HepG2 (cell line): ENCODE data around the gene CD2AP. TPM values are rescaled to one million over a fixed set of nuclear protein-coding genes. Genes with fewer than 3 reads are reported as not detected.

Source experiments
- ATAC-seq: fragments of 200-7000 bp; cut with Tn5 transposase; 3 replicates; pipeline ENCODE4 v1.9.1; 2020; ENCODE audit warnings: mild to moderate bottlenecking, moderate library complexity
- BruUV-seq: library from RNA; stranded (reverse); fragments of 400-500 nt; replicated peaks from 2 replicates; lab custom pipeline; 2021; lab: Mats Ljungman, UMichigan
- CTCF ChIA-PET: fragments of 300-600 bp; formaldehyde crosslinking; extraction: SDS; loops from one replicate; lab custom pipeline; 2021; ENCODE audit warnings: low total read pairs, inconsistent platforms, low intra/inter-chr PET ratio; lab: Yijun Ruan, JAX
- POLR2A ChIA-PET: fragments of 350-600 bp; sonication (Branson Sonifier 250); formaldehyde crosslinking; loops from one replicate; lab custom pipeline; 2020; ENCODE audit warnings: antibody characterized with exemption, inconsistent platforms; lab: Yijun Ruan, JAX
- DNase-seq: peaks from one replicate; pipeline ENCODE4 v3.0.0-alpha.2; 2015; ENCODE audit warnings: low spot score
- FAIRE-seq: peaks from 3 replicates; lab custom pipeline; 2011; peaks lifted over from hg19 to GRCh38; lab: Jason Lieb, UNC
- H2AFZ ChIP-seq: one replicate; pipeline ENCODE4 v1.6.1; 2011; ENCODE audit warnings: low read length, inconsistent platforms
- H3K27ac ChIP-seq: fragments of 300-600 bp; 3 replicates; pipeline ENCODE4 v1.8.0; 2011; ENCODE audit warnings: mixed run types, mild to moderate bottlenecking, mixed read lengths, low read length, inconsistent platforms; ENCODE audit not compliant: insufficient read depth; ENCODE audit errors: extremely low read length
- H3K27me3 ChIP-seq, 2 experiments: fragments of 200-600 bp in 1 of 2; 2 replicates in 1 of 2; 3 replicates in 1 of 2; pipeline versions ENCODE4 v1.6.0 to v1.8.0; 2011; ENCODE audit warnings: low read length in 2 of 2, mild to moderate bottlenecking in 2 of 2, moderate library complexity in 2 of 2, inconsistent platforms in 1 of 2; ENCODE audit not compliant: insufficient read depth in 2 of 2, control insufficient read depth in 1 of 2
- H3K36me3 ChIP-seq, 2 experiments: fragments of 200-600 bp in 1 of 2; replicated peaks in 1 of 2; 2 replicates in 1 of 2; 3 replicates in 1 of 2; pipeline versions ENCODE4 v1.5.1 to v1.8.0; 2011; ENCODE audit warnings: low read length in 2 of 2, inconsistent platforms in 1 of 2; ENCODE audit not compliant: insufficient read depth in 2 of 2, control insufficient read depth in 1 of 2
- H3K4me1 ChIP-seq: 2 replicates; pipeline ENCODE4 v1.5.1; 2012; ENCODE audit warnings: low read length, inconsistent platforms; ENCODE audit not compliant: insufficient read depth
- H3K4me2 ChIP-seq: 2 replicates; pipeline ENCODE4 v1.6.0; 2011; ENCODE audit warnings: low read depth, low read length, inconsistent platforms
- H3K4me3 ChIP-seq, 3 experiments: fragments of 200-600 bp in 1 of 3; sonication (generic), shearing (Covaris generic) in 1 of 3; replicated peaks in 1 of 3; 2 replicates each; pipeline ENCODE4 v1.5.1; 2011 to 2016; ENCODE audit warnings: low read length in 3 of 3, inconsistent platforms in 2 of 3, low read depth in 2 of 3, mild to moderate bottlenecking in 2 of 3, control low read depth in 1 of 3, mixed read lengths in 1 of 3; ENCODE audit not compliant: insufficient read depth in 1 of 3
- H3K79me2 ChIP-seq: one replicate; pipeline ENCODE4 v1.6.1; 2011; ENCODE audit warnings: low read length, inconsistent platforms; ENCODE audit not compliant: insufficient read depth
- H3K9ac ChIP-seq: 2 replicates; pipeline ENCODE4 v1.6.0; 2011; ENCODE audit warnings: mild to moderate bottlenecking, low read depth, low read length, inconsistent platforms; ENCODE audit not compliant: insufficient read depth
- H3K9me3 ChIP-seq: 2 replicates; pipeline ENCODE4 v1.5.1; 2012; ENCODE audit warnings: mild to moderate bottlenecking, low read length
- H4K20me1 ChIP-seq: 2 replicates; pipeline ENCODE4 v1.6.0; 2011; ENCODE audit warnings: inconsistent platforms, mild to moderate bottlenecking, low read length, moderate library complexity; ENCODE audit not compliant: insufficient read depth
- FOXM1 ChIP-seq: sonication (generic); formaldehyde crosslinking; IDR thresholded peaks from 2 replicates; pipeline ENCODE4 v1.5.0; 2020; ENCODE audit warnings: missing genetic modification reagents
- HNRNPL ChIP-seq: fragments of 200-400 bp; formaldehyde crosslinking; IDR thresholded peaks from 2 replicates; pipeline ENCODE4 v1.6.1; 2017; ENCODE audit warnings: mild to moderate bottlenecking, low read depth, low read length
- KAT2B ChIP-seq: fragments of 150-350 bp; IDR thresholded peaks from 2 replicates; pipeline ENCODE4 v1.6.1; 2014; ENCODE audit warnings: low read depth, low read length, borderline replicate concordance
- KDM2A ChIP-seq: sonication (generic); formaldehyde crosslinking; IDR thresholded peaks from 2 replicates; pipeline ENCODE4 v1.4.0; 2020; ENCODE audit warnings: low read depth, missing genetic modification reagents, borderline replicate concordance
- NCOA2 ChIP-seq: sonication (generic); formaldehyde crosslinking; IDR thresholded peaks from 2 replicates; pipeline ENCODE4 v1.8.0; 2022; ENCODE audit warnings: inconsistent platforms
- NFIC ChIP-seq: IDR thresholded peaks from 2 replicates; pipeline ENCODE4 v1.6.1; 2012; ENCODE audit warnings: mild to moderate bottlenecking, low read length, inconsistent platforms
- PHB2 ChIP-seq: fragments of 450-650 bp; IDR thresholded peaks from 2 replicates; pipeline ENCODE4 v1.6.1; 2018; ENCODE audit not compliant: partially characterized antibody
- REPIN1 ChIP-seq: sonication (generic); formaldehyde crosslinking; IDR thresholded peaks from 2 replicates; pipeline ENCODE4 v1.8.0; 2022; ENCODE audit warnings: missing genetic modification reagents, low read depth, mild to moderate bottlenecking, borderline replicate concordance
- SETDB1 ChIP-seq: sonication (generic); formaldehyde crosslinking; IDR thresholded peaks from 2 replicates; pipeline ENCODE4 v1.5.1; 2020; ENCODE audit warnings: missing genetic modification reagents, mild to moderate bottlenecking, borderline replicate concordance
- TBL1XR1 ChIP-seq: fragments of 150-350 bp; IDR thresholded peaks from 2 replicates; pipeline ENCODE4 v1.6.1; 2014; ENCODE audit warnings: borderline replicate concordance, low read length; ENCODE audit not compliant: partially characterized antibody
- THYN1 ChIP-seq: sonication (generic); formaldehyde crosslinking; IDR thresholded peaks from 2 replicates; pipeline ENCODE4 v1.8.1; 2023; ENCODE audit warnings: low read depth, mild to moderate bottlenecking, moderate library complexity, missing genetic modification reagents, borderline replicate concordance
- U2AF2 ChIP-seq: fragments of 200-400 bp; formaldehyde crosslinking; IDR thresholded peaks from 2 replicates; pipeline ENCODE4 v1.6.1; 2017; ENCODE audit warnings: low read depth, mild to moderate bottlenecking, low read length
- ZNF136 ChIP-seq: sonication (generic); formaldehyde crosslinking; IDR thresholded peaks from 2 replicates; pipeline ENCODE4 v1.8.1; 2022; ENCODE audit warnings: low read depth, mild to moderate bottlenecking, moderate library complexity, missing genetic modification reagents
- ZNF75D ChIP-seq: sonication (generic); formaldehyde crosslinking; IDR thresholded peaks from 2 replicates; pipeline ENCODE4 v1.8.1; 2023; ENCODE audit warnings: missing genetic modification reagents, mild to moderate bottlenecking, borderline replicate concordance
- ZSCAN20 ChIP-seq: sonication (generic); formaldehyde crosslinking; IDR thresholded peaks from 2 replicates; pipeline ENCODE4 v1.4.0; 2020; ENCODE audit warnings: missing genetic modification reagents, mild to moderate bottlenecking, borderline replicate concordance
- WGBS: methylation state at CpG from one replicate; pipeline ENCODE4 v1.1.6; 2017; ENCODE audit warnings: low lambda C conversion rate; 5-methylcytosine and 5-hydroxymethylcytosine counted together
- in situ Hi-C: cut with HindIII; loops from 2 replicates; pipeline ENCODE4 v1.10.0; 2017; ENCODE audit warnings: low pct_unique_long_range_greater_than_20kb; ENCODE audit not compliant: extremely low pct_ligation_motif_present
- intact Hi-C: fragments of 100-400 bp; cut with micrococcal nuclease; formaldehyde crosslinking; loops from one replicate; pipeline ENCODE4 v1.10.0; 2022; ENCODE audit not compliant: unreplicated experiment
- polyA plus RNA-seq, 8 experiments: library from polyadenylated mRNA; depleted of rRNA in 3 of 8; stranded (reverse) in 7 of 8; unstranded in 1 of 8; fragments of >200 nt; fragmentation: Illumina TruSeq in 4 of 8; extraction: Trizol in 4 of 8; gene quantifications; 2 replicates each; pipeline versions ENCODE4 v1.2.1 to v1.2.3, GENCODE V29; 2011 to 2016; ENCODE audit warnings: low read depth in 4 of 8, missing spikeins in 1 of 8, mixed read lengths in 1 of 8; ENCODE audit not compliant: insufficient read depth in 1 of 8
- total RNA-seq, 5 experiments: library from RNA; depleted of rRNA; stranded (reverse); fragments of >200 nt; fragmentation: Illumina TruSeq; extraction: Trizol; gene quantifications; 2 replicates each; pipeline ENCODE4 v1.2.3, GENCODE V29; 2016; ENCODE audit warnings: low read depth in 1 of 5
- TF ChIP-seq, protein P1 (sequence below): sonication (generic); formaldehyde crosslinking; IDR thresholded peaks from 2 replicates; pipeline ENCODE4 v1.4.0; 2020; ENCODE audit warnings: low read depth, mild to moderate bottlenecking, missing genetic modification reagents
- TF ChIP-seq, protein P2 (sequence below): sonication (generic); formaldehyde crosslinking; IDR thresholded peaks from 2 replicates; pipeline ENCODE4 v1.4.0; 2020; ENCODE audit warnings: missing genetic modification reagents

CD2AP gene
- total and polyA plus RNA-seq, 2 of the 13 experiments (the other 11 are each of a cell fraction or from before 2014, with no cell fraction given) = 8.6 to 31.9 TPM

DNA sequence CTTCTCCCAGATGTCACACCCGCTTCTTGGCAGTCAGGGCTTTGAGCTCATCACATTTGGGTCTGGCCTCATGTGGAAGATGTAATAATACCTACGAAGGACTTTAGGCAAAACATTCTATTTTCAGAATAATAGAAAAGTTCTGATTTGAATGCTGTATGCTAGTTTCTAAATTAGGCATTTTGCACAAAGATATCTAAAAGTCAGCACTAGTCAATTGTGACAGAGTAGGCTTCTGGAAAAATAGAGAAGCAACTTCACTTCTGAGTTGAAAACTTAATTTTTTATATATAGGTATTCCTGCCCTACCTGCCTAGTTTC is 38.3 kb upstream of the CD2AP start:
- no peak for ATAC-seq
- in situ Hi-C loops (no loop called here), intact Hi-C loops (no loop called here)
- H3K79me2 ChIP-seq = no peaks in the 10 kb centered on the region
- no peak overlapping the region for H3K27ac ChIP-seq
- no TSS peak for BruUV-seq
- no peak overlapping the region for H2AFZ ChIP-seq
- H3K27me3 ChIP-seq = no peaks in the 10 kb centered on the region
- CTCF ChIA-PET = no interaction called here
- no peak for DNase-seq
- H3K9me3 ChIP-seq = no peaks in the 10 kb centered on the region
- H3K4me1 ChIP-seq = peaks cover 9% of the 10 kb centered on the region
- WGBS = 58% methylated on average over 2 of the region's 2 CpGs
- H3K9ac ChIP-seq = no peak overlapping the region
- no peak for FAIRE-seq
- H3K4me2 ChIP-seq = no peak overlapping the region
- TF ChIP-seq THYN1 (CRISPR knock-in tag) (no peak), PHB2 (no peak), NCOA2 (CRISPR knock-in tag) (no peak), SETDB1 (CRISPR knock-in tag) (no peak), TBL1XR1 (no peak), ZNF136 (CRISPR knock-in tag) (no peak), KDM2A (CRISPR knock-in tag) (no peak), FOXM1 (CRISPR knock-in tag) (no peak)
- TF ChIP-seq, protein P1, sequence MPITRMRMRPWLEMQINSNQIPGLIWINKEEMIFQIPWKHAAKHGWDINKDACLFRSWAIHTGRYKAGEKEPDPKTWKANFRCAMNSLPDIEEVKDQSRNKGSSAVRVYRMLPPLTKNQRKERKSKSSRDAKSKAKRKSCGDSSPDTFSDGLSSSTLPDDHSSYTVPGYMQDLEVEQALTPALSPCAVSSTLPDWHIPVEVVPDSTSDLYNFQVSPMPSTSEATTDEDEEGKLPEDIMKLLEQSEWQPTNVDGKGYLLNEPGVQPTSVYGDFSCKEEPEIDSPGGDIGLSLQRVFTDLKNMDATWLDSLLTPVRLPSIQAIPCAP (CRISPR knock-in tag) = no peak
- no peak overlapping the region for H3K4me3 ChIP-seq
- no peaks in the 10 kb centered on the region for H3K36me3 ChIP-seq
- no peaks in the 10 kb centered on the region for H4K20me1 ChIP-seq
- POLR2A ChIA-PET = no interaction called here

- ChIA-PET CTCF (no interaction called here), POLR2A (no interaction called here)
- H3K4me2 ChIP-seq = no peak overlapping the region
- H3K36me3 ChIP-seq = no peaks in the 10 kb centered on the region
- H3K4me1 ChIP-seq = no peaks in the 10 kb centered on the region
- H2AFZ ChIP-seq = no peak overlapping the region
- ATAC-seq (no peak), DNase-seq (no peak), FAIRE-seq (no peak)
- H3K27ac ChIP-seq = no peak overlapping the region
- TF ChIP-seq KAT2B = no peak
- no peak for TF ChIP-seq NFIC
- TF ChIP-seq REPIN1 (CRISPR knock-in tag) = no peak
- TF ChIP-seq HNRNPL = no peak
- no peak for TF ChIP-seq U2AF2
- TF ChIP-seq, protein P2, sequence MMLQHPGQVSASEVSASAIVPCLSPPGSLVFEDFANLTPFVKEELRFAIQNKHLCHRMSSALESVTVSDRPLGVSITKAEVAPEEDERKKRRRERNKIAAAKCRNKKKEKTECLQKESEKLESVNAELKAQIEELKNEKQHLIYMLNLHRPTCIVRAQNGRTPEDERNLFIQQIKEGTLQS (CRISPR knock-in tag) = no peak
- TF ChIP-seq ZNF75D = no peak
- TF ChIP-seq KDM2A (CRISPR knock-in tag) = no peak
- no peak for TF ChIP-seq ZSCAN20 (CRISPR knock-in tag)
- intact Hi-C loops = no loop called here
- no peak overlapping the region for H3K4me3 ChIP-seq
- no peaks in the 10 kb centered on the region for H3K27me3 ChIP-seq
- H3K79me2 ChIP-seq = no peaks in the 10 kb centered on the region
- H4K20me1 ChIP-seq = no peaks in the 10 kb centered on the region
- no peak overlapping the region for H3K9ac ChIP-seq
- 35% methylated on average over 3 of the region's 3 CpGs for WGBS
- in situ Hi-C loops = no loop called here
- no peaks in the 10 kb centered on the region for H3K9me3 ChIP-seq
- BruUV-seq = no TSS peak
These were observed 36.9 kb upstream of the CD2AP start for GRCh38 chr6:47440719-47441118.
